GM12801 (cell line): ENCODE data around the gene PPP2R1B.

ENCODE experiments used
- TF ChIP-seq, protein P1 (sequence below): IDR thresholded peaks from one replicate; pipeline ENCODE4 v1.5.1; 2011; ENCODE audit warnings: control low read depth; ENCODE audit not compliant: insufficient read length; ENCODE audit errors: extremely low read depth

Gene PPP2R1B

GRCh38 chr11:111727431-111727830, 38.8 kb downstream of the PPP2R1B start:
- TF ChIP-seq, protein P1, sequence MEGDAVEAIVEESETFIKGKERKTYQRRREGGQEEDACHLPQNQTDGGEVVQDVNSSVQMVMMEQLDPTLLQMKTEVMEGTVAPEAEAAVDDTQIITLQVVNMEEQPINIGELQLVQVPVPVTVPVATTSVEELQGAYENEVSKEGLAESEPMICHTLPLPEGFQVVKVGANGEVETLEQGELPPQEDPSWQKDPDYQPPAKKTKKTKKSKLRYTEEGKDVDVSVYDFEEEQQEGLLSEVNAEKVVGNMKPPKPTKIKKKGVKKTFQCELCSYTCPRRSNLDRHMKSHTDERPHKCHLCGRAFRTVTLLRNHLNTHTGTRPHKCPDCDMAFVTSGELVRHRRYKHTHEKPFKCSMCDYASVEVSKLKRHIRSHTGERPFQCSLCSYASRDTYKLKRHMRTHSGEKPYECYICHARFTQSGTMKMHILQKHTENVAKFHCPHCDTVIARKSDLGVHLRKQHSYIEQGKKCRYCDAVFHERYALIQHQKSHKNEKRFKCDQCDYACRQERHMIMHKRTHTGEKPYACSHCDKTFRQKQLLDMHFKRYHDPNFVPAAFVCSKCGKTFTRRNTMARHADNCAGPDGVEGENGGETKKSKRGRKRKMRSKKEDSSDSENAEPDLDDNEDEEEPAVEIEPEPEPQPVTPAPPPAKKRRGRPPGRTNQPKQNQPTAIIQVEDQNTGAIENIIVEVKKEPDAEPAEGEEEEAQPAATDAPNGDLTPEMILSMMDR: no peak

GRCh38 chr11:111726301-111726713, 39.9 kb downstream of the PPP2R1B start:
- TF ChIP-seq, protein P1: no peak

DNA sequence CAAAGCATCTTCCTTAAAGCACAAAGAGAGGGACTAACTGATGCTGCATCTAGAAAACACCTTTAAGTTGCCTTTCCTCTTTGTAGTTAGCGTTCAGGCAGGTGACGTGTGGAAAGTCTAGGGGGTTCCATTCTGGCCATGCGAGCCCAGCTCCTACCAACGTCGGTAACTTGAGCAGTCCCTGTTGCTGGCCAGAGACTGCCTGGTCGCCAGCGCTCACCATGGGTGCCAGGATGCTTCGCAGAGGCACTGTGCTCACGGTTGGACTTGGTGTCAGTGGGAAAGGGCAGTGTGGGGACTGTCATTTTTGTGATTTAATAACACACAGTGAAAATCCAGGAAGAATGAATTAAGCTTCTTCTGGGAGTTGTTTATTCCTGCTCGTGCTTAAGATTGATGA, 40.6 kb downstream of the PPP2R1B start:
- TF ChIP-seq, protein P1: no peak

DNA sequence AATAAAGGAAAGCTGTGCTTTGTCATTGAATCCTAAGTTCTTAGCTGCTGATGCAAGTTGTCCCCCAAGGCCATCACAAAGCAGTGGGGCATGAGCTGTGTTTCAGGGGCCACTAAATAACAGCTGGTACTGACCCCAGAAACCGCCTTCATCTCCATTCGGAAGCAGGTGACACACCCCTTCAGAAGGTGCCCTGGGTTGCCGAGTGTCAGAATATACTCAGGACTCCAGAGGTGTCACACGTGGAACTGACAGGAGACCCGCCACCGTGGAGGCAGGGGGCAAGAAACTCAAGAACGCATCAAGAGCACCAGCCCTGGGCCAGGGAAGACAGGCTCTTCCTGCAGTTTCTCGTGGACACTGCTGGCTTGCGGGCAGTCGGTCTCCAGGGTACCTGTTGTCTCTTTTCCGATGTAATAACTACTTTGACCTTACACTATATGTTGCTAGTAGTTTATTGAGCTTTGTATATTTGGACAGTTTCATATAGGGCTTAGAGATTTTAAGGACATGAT, 41.5 kb downstream of the PPP2R1B start:
- TF ChIP-seq, protein P1: no peak

GRCh38 chr11:111723595-111723994, 42.6 kb downstream of the PPP2R1B start:
- TF ChIP-seq, protein P1: no peak

DNA sequence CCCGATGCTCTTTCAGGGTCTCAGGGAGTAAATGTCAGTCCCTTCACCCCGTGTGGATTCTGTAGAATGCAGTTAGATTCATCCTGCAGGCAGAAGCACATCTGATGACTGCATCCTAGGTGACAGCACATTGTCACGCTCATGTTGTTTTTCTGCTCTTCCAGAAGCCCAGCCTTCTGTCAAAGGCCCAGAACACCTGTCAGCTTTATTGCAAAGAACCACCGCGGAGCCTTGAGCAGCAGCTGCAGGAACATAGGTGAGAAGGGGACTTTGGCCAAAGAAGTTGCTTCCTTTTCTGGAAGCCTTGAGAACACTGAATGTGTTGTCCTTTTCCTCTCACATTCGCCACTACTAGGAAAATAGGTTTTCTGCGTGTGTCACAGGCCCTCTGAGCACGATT, 43.7 kb downstream of the PPP2R1B start:
- TF ChIP-seq, protein P1: no peak

DNA sequence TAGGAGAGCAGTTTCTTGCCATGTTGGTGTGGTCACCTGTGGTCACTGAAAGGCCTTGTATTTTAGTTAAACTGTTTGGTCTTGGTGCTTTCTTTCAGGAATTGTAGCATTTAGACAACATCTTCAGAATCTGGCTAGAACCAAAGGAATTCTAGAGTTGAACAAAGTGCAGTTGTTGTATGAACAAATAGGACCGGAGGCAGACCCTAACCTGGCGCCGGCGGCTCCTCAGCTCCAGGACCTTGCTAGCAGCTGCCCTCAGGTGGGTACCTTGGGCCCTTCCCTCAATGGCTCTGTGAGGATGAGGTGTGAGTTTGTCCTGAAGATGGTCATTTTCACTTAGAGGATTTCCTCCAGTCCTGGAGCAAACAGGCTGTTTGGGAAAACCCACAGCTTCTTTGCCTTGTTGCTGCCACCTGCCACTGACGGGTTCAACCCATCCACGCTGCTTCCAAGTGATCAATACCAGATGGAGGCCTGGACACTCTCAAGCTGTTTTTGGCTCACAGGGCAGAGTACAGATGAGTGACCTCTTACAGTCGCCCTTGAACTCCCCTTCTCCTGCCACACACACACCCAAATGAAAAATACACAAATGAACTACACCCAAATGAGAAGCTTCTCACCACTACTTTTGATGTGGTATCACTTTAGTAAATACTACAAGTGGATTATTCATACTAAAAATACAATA, 45.2 kb downstream of the PPP2R1B start:
- TF ChIP-seq, protein P1: no peak
